ENCODE measurements around the gene WFDC10A. TPM values are rescaled to one million over a fixed set of nuclear protein-coding genes. Genes with fewer than 3 reads are reported as not detected.

Gene WFDC10A
- total RNA-seq, 2 experiments from 2014 or later = not detected

- DNase-seq (no peak), ATAC-seq (no peak)
- H3K27me3 Mint-ChIP-seq = peaks cover 17% of the 10 kb centered on the region
- POLR2A ChIA-PET = no interaction called here
- no peaks in the 10 kb centered on the region for H3K36me3 Mint-ChIP-seq (ENCODE audit: low read depth)
- H3K27ac Mint-ChIP-seq = no peak overlapping the region
- peaks cover 2% of the 10 kb centered on the region for H3K4me1 Mint-ChIP-seq (ENCODE audit: low read depth)
- CTCF ChIA-PET = interaction anchor here (1.9 kb wide), 1 partner anchor 181 kb away, joined by 16 read pairs; no protein-coding TSS in a partner anchor
- intact Hi-C loops (cut with micrococcal nuclease) = loop anchor here (5.0 kb wide), 1 partner anchor 183 kb away; no protein-coding TSS in a partner anchor
- H3K9me3 Mint-ChIP-seq = no peaks in the 10 kb centered on the region
- no peak for TF ChIP-seq CTCF (IDR thresholded peaks at IDR 0.05)
- no peak overlapping the region for H3K4me3 Mint-ChIP-seq
These were observed 39.8 kb upstream of the WFDC10A start for GRCh38 chr20:45589725-45590124.

GRCh38 chr20:45592574-45593189 lies 36.9 kb upstream of the WFDC10A start:
- Mint-ChIP-seq H3K9me3 (no peaks in the 10 kb centered on the region), H3K36me3 (ENCODE audit: low read depth) (no peaks in the 10 kb centered on the region), H3K4me3 (no peak overlapping the region), H3K4me1 (ENCODE audit: low read depth) (peaks cover 2% of the 10 kb centered on the region), H3K27ac (no peak overlapping the region), H3K27me3 (peaks cover 25% of the 10 kb centered on the region)
- ATAC-seq = peak; percentile 65
- peak; percentile 85 for TF ChIP-seq CTCF (IDR thresholded peaks at IDR 0.05)
- intact Hi-C loops (cut with micrococcal nuclease) = loop anchor here (5.0 kb wide), 1 partner anchor 180 kb away; no protein-coding TSS in a partner anchor
- ChIA-PET CTCF (interaction anchor here (0.9 to 5.0 kb wide), 5 partner anchors 18 to 178 kb away, joined by 3 to 67 read pairs (median 4); partner anchors contain the start of gene WFDC10A), POLR2A (interaction anchor here (0.7 kb wide), 1 partner anchor 177 kb away, joined by 3 read pairs; no protein-coding TSS in a partner anchor)
- peak; percentile 48 for DNase-seq

GRCh38 chr20:45593498-45593897 lies 36.0 kb upstream of the WFDC10A start:
- ATAC-seq = no peak
- Mint-ChIP-seq H3K9me3 (no peaks in the 10 kb centered on the region), H3K36me3 (ENCODE audit: low read depth) (no peaks in the 10 kb centered on the region), H3K4me3 (no peak overlapping the region), H3K27me3 (peaks cover 30% of the 10 kb centered on the region), H3K27ac (no peak overlapping the region), H3K4me1 (ENCODE audit: low read depth) (peaks cover 2% of the 10 kb centered on the region)
- no peak for TF ChIP-seq CTCF (IDR thresholded peaks at IDR 0.05)
- intact Hi-C loops (cut with micrococcal nuclease) = loop anchor here (5.0 kb wide), 1 partner anchor 179 kb away; no protein-coding TSS in a partner anchor
- ChIA-PET CTCF (interaction anchor here (1.4 to 5.0 kb wide), 4 partner anchors 17 to 299 kb away, joined by 3 to 67 read pairs (median 4); partner anchors contain the start of gene WFDC10A), POLR2A (no interaction called here)
- no peak for DNase-seq

GRCh38 chr20:45595235-45595634 lies 34.3 kb upstream of the WFDC10A start:
- Mint-ChIP-seq H3K9me3 (no peaks in the 10 kb centered on the region), H3K27ac (no peak overlapping the region), H3K27me3 (peaks cover 30% of the 10 kb centered on the region), H3K4me1 (ENCODE audit: low read depth) (peaks cover 2% of the 10 kb centered on the region), H3K4me3 (no peak overlapping the region), H3K36me3 (ENCODE audit: low read depth) (no peaks in the 10 kb centered on the region)
- ATAC-seq (no peak), DNase-seq (no peak)
- CTCF ChIA-PET = interaction anchor here (1.5 to 5.0 kb wide), 2 partner anchors 16 to 176 kb away, joined by 3 to 67 read pairs; partner anchors contain the start of gene WFDC8
- POLR2A ChIA-PET = no interaction called here
- intact Hi-C loops (cut with micrococcal nuclease) = no loop called here
- TF ChIP-seq CTCF (IDR thresholded peaks at IDR 0.05) = no peak

- H3K36me3 Mint-ChIP-seq (ENCODE audit: low read depth) = peaks cover 2% of the 10 kb centered on the region
- peaks cover 31% of the 10 kb centered on the region for H3K27me3 Mint-ChIP-seq
- DNase-seq (no peak), ATAC-seq (no peak)
- no peak overlapping the region for H3K4me3 Mint-ChIP-seq
- CTCF ChIA-PET = interaction anchor here (0.8 kb wide), 1 partner anchor 163 kb away, joined by 3 read pairs; no protein-coding TSS in a partner anchor
- H3K9me3 Mint-ChIP-seq = peaks cover 16% of the 10 kb centered on the region
- no peak for TF ChIP-seq CTCF (IDR thresholded peaks at IDR 0.05)
- intact Hi-C loops (cut with micrococcal nuclease) = no loop called here
- POLR2A ChIA-PET = no interaction called here
- H3K27ac Mint-ChIP-seq = no peak overlapping the region
- H3K4me1 Mint-ChIP-seq (ENCODE audit: low read depth) = peaks cover 22% of the 10 kb centered on the region
These were observed 21.7 kb upstream of the WFDC10A start for GRCh38 chr20:45607810-45608209.

All from activated CD8-positive, alpha-beta T cell treated with anti-CD3 and anti-CD28 coated beads for 36 hours (primary cell).